H1 (cell line): Measurements from ENCODE around the gene ARHGAP24. TPM values are rescaled to one million over a fixed set of nuclear protein-coding genes. Genes with fewer than 3 reads are reported as not detected.

Experiments
- RAD21 ChIP-seq, 2 experiments: IDR thresholded peaks in 1 of 2; conservative IDR thresholded peaks in 1 of 2; 2 replicates each; pipeline ENCODE4 v1.6.1; 2011; ENCODE audit warnings: low read depth in 2 of 2, low read length in 2 of 2, improper control_type of control experiment in 1 of 2, inconsistent platforms in 1 of 2, mild to moderate bottlenecking in 1 of 2, moderate library complexity in 1 of 2
- RXRA ChIP-seq: IDR thresholded peaks from 2 replicates; pipeline ENCODE4 v1.6.1; 2011; ENCODE audit warnings: low read depth, mild to moderate bottlenecking, low read length, moderate library complexity; ENCODE audit not compliant: insufficient read depth
- polyA plus RNA-seq, 7 experiments: library from polyadenylated mRNA; depleted of rRNA in 3 of 7; stranded (reverse) in 5 of 7; unstranded in 2 of 7; fragments of >200 nt in 5 of 7; fragments of 200-250 nt in 2 of 7; gene quantifications; 1 replicate in 5 of 7; 2 replicates in 1 of 7; 4 replicates in 1 of 7; pipeline versions ENCODE4 v1.2.1 to v1.2.3, GENCODE V29; 2011 to 2013; ENCODE audit warnings: missing spikeins in 2 of 7, mixed read lengths in 2 of 7
- total RNA-seq: library from RNA; stranded (reverse); fragmentation: NEBNext Ultra II Directional; extraction: Animal tissue kit (Norgen Biotek cat#: 25700); gene quantifications from 2 replicates; pipeline ENCODE4 v1.2.1, GENCODE V29; 2021

ARHGAP24 gene
- total and polyA plus RNA-seq, 2 of the 8 experiments (the other 6 are each of a cell fraction or from before 2014, with no cell fraction given), result 0.08 to 0.50 TPM

- TF ChIP-seq RAD21 (IDR thresholded peaks at IDR 0.05 in 1 of 2, conservative IDR thresholded peaks at IDR 0.05 in 1 of 2; ENCODE audit: low read depth in 2 of 2, low read length in 2 of 2) (no peak), RXRA (no peak)
Observed at GRCh38 chr4:86013621-86014020, 538.7 kb downstream of the ARHGAP24 start (continued).
